ENCODE results near the gene COP1. TPM values are rescaled to one million over a fixed set of nuclear protein-coding genes. Genes with fewer than 3 reads are reported as not detected.
"Not testable (repeated sequence)": the region's sequence is repeated elsewhere in the genome, so short reads cannot be mapped to it uniquely, and the experiment has no call there.

COP1 gene
- total RNA-seq, result 40.9 TPM

DNA sequence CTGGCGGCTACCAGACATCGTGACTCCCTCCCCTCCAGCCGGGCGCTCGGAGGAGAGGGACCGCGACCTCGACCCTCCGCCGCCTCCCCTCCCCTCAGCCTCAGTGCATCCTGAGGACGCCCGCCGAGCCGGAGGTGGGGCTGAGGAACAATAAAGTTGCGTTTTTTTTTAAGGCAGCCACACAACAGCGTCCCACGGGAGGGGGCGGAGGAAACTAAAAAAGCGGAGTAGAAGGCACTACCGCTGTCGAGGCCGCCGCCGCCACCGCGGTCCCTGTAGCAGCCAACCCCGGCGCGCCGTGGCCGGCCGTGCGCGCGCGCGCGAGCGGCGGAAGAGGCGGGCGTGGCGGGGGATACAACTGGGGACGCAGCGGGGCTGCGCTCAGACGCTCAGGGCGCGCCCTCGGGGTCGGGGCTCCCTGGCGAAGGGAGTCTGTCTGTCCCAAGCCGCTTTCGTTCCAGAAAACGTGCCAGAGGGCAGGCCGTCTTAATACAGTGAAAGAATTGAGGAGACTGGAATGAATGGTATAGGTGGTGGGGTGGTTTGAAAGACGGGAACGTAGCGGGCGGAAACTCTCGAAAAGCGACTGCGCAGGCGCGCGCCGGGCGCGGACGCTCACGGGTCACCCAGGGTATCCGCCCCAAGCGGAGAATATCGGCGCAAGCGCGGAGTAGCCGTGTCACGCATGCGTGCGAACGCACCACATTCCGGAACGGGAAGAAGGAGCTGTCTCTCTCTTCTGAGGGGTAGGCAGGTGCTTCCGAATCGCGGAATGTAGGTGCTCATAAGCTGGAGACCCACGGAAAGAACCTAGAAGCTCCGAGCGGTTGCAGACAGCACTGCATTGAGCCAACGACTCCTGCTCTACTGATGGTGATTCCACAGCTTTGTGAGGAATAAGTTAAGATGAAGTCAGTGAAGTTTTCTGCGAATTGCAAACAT lies at the start of gene COP1:
Gene COP1, minus strand, starts transcription at position 326 of the 942 bp plus-strand sequence. Its CDS starts 308 bp downstream, at position 18.
- peak; percentile 98 for DNase-seq (ENCODE audit: low spot score)

DNA sequence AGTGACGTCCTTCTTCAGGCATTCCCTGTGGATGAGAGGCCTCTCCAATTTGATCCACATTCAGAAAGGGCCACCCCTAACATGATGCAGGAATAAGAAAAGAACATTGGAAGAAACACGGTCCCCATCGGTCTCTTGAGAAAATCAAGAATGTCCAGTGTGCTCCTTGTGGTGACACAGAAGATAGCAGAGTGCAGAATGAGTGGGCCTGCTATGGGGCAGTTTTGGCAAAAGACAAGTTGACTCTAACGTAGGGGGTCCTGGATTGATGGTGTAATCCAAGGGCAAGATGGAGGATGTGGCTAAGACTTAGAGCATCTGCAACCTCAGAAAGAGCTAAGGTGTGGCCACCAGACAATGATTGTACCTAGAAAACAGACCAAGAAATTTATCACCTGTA lies 45.1 kb upstream of the COP1 start:
- DNase-seq (ENCODE audit: low spot score), result no peak

DNA sequence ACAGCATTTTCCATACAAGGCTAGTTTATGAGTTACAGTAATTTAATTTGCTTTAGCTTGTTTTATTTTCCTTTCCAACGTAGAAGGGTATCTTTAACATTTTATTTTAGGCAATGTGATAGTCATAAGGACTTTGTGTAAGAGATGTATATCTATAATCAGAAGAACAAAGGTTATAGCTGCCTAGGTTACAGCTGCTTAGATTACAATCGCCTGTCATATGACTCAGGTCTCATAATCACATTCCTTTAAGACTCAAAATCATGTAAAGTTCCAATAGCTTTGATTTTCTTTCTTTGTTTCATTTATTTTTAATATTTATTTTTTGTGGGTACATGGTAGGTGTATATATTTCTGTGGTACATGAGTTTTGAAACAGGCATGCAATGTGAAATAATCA lies 37.8 kb upstream of the COP1 start:
- no peak for DNase-seq (ENCODE audit: low spot score)

DNA sequence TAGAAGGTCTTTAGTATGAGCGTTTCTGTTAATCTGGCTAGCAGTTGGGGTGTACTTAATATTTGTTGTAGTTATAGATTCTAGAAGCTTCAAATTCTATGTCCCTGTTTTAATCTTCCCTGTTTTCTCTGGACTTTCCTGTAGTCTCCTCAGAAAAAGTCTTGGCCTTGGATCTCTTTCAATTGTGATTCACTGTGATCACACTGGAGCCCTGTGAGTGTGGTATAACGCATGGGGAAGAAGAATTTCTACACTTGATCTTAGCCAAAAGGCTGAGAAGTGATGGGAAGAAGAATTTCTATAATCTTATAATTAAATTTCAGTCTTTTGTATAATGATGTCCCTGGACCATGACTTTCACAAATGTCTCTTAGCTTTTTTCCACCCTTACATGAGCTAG lies 36.7 kb upstream of the COP1 start:
- DNase-seq (ENCODE audit: low spot score), result no peak

DNA sequence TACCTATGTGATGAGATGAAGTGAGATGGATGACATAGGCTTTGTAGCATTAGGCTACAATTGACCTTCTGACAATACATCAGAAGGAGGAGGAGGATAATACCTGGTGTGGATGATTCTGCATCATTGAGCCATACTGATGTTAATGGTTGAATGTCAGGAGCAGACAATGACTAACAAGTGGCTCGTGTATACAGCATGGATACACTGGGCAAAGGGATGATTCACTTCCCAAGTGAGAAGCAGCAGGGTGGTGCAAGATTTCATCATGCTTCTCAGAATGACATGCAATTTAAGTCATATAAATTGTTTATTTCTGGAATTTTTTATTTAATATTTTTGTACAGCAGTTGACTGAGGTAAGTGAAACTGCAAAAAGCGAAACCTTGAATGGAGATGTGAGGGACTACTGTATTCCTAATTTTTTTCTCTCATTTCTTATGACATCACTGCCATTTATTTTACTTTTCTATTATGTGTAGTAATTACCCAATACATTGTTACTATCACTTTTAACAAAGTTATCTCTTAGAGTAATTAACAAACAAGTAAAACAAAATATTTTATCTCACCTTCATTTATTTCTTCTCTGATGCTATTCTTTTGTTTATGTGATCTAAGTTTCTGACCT lies 34.4 kb upstream of the COP1 start:
- no peak for DNase-seq (ENCODE audit: low spot score)

DNA sequence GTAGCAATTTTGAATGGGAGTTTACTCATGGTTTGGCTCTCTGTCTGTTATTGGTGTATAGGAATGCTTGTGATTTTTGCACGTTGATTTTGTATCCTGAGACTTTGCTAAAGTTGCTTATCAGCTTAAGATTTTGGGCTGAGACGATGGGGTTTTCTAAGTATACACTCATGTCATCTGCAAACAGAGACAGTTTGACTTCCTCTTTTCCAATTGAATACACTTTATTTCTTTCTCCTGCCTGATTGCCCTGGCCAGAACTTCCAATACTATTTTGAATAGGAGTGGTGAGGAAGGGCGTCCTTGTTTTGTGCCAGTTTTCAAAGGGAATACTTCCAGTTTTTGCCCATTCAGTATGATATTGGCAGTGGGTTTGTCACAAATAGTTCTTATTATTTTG lies 26.6 kb upstream of the COP1 start:
- DNase-seq (ENCODE audit: low spot score), result not testable (repeated sequence)

DNA sequence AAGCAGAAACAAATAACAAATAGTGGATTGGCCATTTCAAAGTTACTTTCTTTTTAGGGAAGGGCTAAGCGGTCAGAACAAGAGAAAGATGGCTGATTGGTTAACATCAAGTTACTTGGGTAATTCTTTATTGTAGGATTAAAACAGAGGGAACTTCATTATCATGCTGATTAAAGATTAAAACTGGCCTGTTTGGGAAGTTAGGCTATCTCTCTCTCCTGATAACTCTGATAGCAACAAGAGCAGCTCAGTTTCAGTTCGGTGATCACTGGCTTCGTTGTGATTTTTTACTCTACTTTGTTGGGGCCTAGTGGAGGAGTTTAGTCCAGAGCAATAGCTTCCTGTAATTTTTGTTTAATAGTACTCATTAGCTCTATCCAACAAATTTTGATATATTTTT lies 20.5 kb upstream of the COP1 start:
- no peak for DNase-seq (ENCODE audit: low spot score)

DNA sequence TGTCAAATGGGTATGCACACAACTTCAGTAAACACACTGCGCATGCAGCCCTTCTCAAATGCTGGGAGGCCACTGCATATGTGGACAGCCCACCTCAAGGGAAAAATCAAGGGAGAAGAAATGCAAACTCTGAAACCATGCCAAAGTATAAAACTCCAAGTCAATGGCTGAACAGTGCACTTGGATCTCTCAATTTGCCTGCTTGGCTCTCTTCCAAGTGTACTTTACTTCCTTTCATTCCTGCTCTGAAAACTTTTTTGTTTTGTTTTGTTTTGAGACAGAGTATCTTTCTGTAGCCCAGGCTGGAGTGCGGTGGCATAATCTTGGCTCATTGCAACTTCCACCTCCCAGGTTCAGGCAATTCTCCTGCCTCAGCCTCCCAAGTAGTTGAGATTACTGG lies 18.8 kb upstream of the COP1 start:
- no peak for DNase-seq (ENCODE audit: low spot score)

DNA sequence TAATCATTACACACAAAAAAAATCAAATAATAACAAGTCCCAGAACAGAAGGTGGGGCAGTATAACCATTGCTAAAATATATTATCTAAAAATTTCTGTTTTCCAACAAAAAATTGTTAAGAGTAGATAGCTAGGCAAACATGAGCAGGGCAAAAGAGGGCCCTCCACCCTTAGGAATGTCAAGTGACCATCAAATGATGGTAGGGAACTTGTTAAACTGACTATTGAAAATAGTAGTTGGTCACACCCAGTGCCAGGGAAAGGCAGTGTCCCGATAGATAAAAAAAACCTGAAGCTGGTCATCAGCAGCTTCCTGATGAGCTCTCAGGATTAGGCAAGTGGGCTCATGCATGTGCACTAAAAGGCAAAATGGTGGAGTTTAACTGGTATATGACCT lies 18.4 kb upstream of the COP1 start:
- no peak for DNase-seq (ENCODE audit: low spot score)

DNA sequence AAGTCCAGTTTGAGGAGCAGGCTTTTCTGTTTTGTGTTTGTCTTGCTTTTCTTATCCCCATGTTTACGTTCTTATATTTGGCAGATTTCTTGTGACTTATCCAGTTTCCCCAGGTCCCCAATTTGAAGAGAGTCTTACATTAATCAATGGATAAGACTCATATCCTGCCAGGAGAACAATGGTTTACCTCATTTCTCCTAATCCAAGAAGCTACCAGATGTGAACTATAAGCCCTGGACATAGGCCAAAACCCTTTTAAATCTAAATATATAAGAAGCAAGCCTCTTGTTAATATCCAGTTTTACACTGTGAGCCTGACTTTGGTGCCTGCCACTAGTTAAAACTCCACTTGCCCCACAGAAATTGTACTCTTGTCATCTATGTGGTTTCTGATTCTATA lies 15.1 kb upstream of the COP1 start:
- DNase-seq (ENCODE audit: low spot score), result no peak

DNA sequence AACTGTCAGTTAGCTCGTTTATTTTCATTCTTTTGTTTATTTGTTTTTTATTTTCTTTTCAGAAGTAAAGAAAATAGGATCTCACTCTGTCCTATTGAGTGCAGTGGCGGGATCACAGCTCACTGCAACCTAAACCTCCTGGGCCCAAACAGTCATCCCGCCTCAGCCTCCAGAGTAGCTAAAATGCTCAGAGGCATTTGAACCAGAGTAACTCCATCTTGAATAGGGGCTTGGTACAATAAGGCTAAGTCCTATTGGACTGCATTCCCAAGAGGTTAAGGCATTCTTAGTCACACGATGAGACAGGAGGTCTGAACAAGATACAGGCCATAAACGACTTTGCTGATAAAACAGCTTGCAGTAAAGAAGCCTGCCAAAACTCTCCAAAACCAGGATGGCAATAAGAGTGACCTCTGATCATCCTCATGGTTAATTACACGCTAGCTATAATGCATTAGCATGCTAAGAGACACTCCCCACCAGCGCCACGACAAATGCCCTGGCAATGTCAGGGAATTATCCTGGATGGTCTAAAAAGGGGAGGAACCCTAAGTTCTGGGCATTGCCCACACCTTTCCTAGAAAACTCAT lies 13.1 kb upstream of the COP1 start:
- DNase-seq (ENCODE audit: low spot score), result no peak

DNA sequence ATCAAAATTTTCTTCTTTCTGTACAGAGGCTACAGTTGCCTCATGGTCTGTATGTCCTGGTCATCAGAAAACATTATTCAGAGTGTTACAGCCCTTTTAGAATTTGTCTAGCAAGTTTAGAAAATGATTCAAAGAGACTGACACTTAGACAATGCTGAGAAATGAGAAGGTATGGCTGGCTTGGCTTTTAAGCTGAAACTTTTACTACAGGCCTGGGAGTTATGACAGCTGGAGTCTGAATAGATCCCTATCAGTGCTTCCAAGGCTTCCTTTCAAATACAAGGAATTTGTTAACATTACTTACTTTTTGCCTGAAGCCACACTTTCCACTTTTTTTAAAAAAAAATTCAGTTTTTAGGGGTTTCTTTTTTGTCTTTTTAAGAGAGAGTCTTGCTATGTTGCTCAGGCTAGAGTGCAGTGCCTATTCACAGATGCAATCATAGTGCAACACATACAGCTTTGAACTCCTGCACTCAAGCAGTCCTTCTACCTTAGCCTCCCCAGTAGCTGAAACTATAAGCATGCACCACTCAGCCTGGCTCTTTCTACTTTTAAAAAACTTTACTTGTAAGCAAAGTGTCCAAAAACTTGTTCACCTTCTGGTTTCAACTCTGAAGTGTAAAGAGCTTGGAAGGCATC lies 10.5 kb upstream of the COP1 start:
- DNase-seq (ENCODE audit: low spot score), result no peak

DNA sequence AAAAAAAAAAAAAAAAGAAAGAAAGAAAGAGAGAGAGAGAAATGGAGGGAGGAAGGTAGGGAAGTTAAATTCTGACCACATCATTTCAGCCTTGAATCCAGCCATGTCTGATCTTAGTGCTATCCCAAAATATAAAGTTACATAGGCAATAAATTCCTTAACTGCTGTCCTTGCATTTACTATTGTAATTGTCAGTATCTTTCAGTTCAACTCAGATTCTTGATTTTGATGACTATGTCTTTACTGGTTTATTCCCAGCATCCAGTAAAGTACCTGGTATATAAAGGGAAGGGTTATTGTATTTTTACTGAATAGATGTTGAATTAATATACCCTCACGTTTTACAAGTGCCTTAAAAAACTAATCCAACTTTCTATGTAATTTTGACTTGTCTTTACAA lies 8.9 kb upstream of the COP1 start:
- no peak for DNase-seq (ENCODE audit: low spot score)

DNA sequence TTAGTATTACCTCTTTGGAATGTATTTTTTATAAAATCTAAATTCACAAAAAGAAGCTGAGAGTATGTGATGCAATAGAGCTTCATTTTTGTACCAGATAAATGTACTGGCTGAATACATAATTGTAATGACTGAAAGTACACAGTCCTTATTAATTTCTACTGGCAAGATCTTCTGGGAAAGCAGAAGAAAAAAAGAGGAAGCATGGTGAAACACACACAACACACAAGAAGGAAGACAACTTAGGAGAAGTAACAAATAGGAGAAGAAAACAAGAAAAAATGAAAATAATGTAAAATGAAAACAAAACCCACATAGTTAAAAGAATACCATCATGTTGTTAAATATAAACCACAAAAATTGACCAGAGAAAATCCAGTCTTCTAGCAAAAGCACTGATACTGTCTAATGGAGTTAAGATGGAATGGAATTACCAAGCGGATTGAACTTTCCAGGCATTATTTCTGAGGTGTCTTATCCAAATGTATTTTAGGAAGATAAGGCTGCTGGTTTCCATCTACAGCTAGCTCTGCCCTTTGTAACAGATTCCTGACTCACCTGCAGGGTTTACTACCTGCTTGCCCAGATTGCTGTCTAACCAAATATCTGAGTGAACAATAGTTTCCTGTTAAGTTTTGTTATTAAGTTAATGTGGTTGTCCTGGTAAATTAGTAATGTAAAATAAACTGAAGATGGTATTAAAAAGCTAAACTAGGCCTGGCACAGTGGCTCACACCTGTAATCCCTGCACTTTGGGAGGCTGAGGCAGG lies 4.5 kb upstream of the COP1 start:
- peak; percentile 21 for DNase-seq (ENCODE audit: low spot score)

DNA sequence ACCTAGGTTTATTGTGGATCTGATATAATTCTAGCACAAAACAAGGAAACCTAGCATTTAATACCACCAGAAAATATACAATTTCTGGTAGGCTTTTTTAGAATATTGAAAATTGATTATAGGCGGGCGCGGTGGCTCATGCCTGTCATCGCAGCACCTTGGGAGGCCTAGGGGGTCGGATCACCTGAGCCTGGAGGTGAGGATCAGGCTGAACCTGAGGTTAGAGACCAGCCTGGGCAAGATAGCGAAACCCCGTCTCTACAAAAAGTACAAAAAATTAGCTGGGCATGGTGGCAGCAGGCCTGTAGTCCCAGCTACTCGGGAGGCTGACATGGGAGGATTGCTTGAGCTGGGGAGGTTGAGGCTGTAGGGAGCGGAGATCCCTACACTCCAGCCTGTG lies 948 bp upstream of the COP1 start:
- DNase-seq (ENCODE audit: low spot score), result no peak

DNA sequence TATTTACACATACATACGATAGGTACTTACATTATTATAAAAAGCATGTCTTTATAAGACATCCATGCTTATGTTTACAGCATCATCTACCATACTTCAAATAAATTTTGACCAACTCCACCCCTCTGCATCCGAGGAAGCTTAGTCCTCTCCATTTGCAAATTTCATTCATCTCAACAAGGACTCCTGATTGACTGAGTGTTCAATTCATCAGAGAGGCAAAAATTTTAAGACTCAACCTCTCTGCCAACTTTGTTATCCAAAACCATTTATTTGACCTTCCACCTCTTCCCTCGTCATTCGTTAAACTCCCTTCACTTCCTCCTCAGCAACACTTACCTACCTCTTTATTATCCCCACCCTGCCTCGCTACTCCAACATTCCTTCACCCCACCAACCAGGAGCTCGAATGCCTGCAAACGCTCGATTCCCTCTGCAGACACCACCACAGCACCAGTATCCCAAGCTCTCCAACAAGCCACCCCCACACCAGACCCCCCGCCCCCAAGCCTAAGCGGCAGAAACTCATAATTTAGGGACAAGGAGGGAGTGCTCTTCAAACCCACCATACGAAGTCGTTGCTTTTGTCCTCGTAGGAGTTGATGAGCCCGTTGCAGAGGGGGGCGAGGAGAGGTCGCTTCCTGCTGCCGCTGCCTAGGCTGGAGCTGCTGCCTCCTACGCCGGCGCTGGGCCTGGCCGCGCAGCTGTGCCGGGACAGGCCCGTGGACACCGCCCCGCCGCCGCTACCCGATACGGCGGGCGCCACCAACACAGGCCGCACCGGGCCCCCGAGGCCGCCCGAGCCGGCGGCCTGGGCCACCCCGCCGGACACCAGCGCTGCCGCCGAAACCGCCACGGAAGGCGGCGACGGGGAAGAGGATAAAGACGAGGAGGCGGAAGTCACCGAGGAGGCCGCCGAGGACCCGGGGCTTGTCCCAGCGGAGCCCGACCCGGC lies 803 bp downstream of the COP1 start:
- peak; percentile 21 for DNase-seq (ENCODE audit: low spot score)

DNA sequence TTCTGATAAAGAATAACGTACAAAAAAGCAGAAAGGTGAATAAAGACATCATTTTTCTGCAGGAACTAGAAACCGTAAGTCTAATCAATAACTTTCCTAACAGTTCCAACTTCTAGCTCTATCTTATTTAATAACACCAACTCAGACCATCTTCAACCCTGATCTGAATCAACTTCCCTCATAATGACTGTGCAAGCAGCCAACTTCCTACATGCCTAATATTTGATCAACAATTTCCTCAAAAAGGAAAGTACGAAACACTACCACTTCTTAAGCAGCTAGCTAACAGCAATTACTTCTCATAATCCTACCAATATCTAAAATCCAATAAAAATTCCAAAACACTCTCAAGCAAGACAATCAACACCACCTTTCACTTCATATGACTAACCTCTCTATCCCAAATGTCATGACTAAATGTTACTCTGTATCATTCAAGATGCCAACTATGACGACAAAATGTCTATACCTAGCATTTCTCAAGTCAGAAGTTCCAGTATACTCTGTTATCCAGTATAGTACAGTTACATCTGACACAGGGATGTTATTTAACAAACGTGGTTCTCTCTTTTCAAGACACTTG lies 1.7 kb downstream of the COP1 start:
- DNase-seq (ENCODE audit: low spot score), result no peak

DNA sequence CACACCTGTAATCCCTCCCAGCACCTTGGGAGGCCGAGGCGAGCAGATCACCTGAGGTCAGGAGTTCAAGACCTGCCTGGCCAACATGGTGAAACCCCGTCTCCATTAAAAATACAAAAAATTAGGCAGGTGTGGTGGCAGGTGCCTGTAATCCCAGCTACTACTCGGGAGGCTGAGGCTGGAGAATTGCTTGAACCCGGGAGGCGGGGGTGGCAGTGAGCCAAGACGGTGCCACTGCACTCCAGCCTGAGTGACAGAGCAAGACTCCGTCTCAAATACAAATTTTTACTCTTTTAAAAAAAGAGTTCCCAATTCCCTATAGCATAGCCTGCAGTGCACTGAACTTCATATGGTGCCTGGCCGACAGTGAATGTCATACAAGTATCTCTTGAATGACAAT lies 2.4 kb downstream of the COP1 start:
- not testable (repeated sequence) for DNase-seq (ENCODE audit: low spot score)

DNA sequence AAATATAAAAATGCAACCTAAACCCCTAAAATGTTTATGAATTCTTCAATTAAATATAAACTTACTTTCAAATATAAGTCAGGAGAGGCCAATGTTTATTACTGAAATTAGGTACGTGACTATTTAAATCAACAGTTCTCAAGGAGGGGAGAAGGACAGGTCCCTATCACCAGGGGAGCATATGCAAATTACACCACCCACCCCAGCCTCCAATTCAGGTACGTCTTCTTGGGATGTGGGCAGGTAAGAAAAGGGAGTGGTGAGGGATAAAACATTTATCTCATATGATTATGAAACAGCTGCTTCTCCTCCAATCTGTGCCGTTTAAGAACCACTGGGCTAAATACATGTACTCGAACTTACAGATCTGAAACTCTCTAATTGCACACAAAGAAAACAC lies 3.4 kb downstream of the COP1 start:
- DNase-seq (ENCODE audit: low spot score), result no peak

DNA sequence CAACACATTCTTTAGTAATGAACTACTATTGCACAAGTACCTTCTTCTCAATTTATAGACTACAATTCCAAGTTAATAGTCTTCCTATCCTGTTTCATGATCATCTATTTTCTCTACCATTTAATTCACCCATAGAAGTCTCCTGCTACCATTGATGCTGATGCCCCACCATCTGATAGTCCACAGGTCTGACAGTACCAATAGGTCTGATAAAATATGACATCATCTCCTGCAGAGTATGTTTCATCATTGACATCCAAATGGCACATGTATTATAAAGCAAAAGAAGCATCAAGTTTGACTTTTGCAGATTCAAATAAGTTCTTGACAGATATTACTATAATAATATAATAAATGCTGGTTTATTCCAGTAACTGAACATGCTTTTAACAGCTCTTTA lies 5.5 kb downstream of the COP1 start:
- DNase-seq (ENCODE audit: low spot score), result no peak

Data from mucosa of gallbladder (tissue), 1 donor.